GM18907 (cell line): ENCODE results near the gene INSIG1.
A peak's percentile ranks its signal among the peaks of the same experiment; 100 is the strongest.

Experiments
- ATAC-seq: cut with Tn5 transposase; IDR thresholded peaks from one replicate; pipeline ENCODE4 v1.9.1; 2021; ENCODE audit warnings: mild to moderate bottlenecking, moderate library complexity; ENCODE audit not compliant: unreplicated experiment

Gene INSIG1

DNA sequence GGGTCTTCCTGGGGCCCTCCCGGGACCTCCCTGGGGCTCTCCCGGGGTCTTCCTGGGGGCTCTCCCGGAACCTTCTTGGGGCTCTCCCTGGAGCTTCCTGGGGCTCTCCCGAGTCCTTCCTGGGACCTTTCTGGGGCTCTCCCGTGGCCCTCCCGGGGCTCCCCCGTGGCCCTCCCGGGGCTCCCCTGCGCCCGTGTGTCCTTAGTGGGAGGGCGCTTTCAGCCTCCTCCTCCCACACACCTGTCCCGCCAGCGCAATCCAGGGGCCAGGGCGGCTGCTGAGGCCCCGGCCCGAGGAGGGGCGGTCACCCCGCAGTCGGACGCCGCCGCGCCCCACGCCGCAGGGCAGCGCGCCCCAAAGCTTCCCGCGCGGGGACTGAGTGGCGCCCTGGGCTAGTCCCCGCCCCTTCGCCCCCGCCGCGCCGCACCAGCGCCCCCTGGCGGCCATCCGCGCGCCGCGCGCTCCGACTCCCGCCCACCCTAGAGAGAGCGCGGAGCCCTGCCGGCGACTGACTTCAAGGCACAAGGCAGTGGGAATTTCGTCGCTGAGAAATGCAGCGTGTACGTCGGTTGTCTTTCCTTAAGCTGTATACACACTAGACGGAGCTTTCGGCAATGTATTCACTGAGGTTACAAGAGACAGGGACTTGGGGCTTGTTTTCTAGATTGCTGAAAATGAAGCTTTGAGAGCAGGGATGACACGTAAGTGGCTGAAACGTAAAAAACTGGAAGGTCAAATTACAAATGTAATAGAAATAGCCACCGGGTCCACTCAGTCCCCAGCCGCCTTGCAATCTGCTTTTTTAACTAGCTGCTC is 47.1 kb downstream of the INSIG1 start:
- ATAC-seq, result peak; percentile 90

DNA sequence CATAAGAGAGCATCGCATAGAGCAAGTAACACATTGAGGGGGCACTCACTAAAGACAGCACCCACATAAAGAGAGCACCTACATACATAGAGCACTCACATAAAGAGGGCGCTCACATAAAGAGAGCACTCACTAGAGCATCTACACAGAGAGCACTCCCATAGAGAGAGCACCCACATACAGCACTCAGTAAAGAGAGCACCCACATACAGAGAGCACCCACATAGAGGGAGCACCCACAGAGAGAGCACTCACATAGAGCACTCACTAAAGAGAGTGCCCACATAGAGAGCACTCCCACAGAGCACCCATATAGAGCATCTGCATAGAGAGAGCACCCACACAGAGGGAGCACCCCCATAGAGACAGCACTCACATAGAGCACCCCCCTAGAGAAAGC is 47.8 kb downstream of the INSIG1 start:
- ATAC-seq, result no peak

DNA sequence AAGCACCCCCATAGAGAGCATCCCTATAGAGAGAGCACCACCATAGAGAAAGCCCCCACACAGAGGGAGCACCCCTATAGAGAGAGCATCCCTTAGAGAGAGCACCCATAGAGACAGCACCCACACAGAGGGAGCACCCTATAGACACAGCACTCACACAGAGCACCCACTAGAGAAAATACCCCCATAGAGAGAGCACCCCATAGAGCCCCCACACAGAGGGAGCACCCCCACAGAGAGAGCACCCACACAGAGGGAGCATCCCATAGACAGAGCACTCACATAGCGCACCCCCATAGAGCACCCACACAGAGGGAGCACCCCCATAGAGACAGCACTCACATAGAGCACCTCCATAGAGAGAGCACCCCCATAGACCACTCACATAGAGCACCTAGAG is 48.6 kb downstream of the INSIG1 start:
- no peak for ATAC-seq

DNA sequence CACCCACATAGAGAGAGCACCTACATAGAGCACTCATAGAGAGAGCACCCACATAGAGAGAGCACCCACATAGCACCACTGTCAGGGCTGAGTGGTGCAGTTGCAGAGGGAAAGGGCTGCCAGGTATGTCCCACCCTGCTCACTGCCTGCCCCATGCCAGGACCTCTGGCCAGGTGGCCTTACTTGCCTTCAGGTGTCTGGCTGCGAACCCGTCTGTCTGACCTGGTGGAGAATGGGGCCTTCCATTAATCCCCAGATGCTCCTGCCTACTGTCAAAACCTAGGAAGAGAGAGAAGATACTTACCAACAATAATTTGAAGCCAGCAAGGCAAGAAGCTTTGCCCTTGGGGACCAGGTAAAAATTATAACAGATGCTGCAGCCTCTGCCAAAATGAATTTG is 51.1 kb downstream of the INSIG1 start:
- no peak for ATAC-seq

DNA sequence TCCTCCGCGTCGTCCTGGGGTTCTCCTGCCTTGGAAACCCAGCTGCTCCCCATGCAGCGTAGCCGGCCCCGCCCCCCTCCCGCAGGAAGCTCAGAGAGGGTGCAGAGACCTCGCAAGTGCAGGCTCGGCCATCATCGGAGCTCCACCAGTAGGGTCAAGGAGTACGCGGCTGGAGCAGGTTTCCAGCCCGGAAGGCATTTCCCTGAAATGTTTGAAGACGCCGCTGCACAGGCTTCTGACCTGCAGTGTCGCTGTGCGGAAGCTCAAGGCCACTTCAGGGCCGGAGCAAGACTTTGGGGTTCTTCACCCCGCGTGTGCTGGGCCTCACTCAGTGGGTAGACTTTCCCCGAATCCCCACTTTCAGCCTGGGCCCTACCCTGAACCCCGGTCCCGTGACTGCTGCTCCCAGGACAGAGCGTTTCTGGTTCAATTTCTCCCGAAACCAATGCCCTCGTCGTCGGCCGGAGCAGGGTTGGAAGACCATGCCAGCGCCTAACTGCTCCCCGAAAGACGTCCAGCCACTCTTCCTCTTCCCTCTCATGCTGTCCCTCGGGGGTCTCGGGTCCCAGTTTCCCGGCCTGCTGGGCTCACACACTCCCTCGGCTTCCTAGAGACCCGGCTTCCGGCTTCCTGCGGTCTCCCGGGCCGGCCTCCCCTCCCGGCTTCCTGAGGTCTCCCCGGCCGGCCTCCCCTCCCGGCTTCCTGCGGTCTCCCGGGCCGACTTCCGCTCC is 52.1 kb downstream of the INSIG1 start:
- ATAC-seq, result no peak

DNA sequence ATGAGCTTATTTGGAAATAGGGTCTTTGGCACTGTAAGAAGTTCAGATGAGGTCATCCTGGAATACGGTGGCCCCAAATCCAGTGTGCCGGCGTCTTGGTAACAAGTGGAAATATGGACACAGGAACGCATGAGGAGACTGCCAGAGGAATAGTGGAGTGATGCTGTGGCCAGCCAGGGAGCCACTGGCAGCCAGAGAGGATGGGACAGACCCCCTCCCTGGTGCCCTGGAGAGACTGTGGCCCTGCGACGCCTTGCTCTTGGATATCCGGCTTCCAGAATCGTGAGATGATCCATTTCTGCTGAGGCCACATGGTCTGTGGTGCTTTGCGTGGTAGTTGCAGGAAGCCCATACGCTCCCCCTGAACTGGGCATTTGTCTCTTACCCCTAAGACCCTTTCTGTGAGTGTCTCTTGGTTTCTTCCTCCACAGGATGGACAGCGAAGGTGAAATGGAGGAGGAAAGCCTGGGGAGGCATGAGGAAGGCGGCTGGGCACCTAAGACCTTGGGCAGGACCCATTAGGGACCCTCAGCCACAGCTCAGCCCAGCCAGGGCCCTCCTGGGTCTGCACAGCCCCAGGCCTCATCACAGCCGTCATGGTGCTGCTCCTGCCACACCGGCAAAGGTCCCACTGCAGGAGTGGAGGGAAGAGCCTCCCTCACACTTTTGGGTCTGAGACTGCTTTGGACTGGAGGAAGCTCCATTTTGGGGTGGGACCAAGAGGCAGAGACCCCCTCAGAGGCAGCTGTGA is 53.6 kb downstream of the INSIG1 start:
- no peak for ATAC-seq

DNA sequence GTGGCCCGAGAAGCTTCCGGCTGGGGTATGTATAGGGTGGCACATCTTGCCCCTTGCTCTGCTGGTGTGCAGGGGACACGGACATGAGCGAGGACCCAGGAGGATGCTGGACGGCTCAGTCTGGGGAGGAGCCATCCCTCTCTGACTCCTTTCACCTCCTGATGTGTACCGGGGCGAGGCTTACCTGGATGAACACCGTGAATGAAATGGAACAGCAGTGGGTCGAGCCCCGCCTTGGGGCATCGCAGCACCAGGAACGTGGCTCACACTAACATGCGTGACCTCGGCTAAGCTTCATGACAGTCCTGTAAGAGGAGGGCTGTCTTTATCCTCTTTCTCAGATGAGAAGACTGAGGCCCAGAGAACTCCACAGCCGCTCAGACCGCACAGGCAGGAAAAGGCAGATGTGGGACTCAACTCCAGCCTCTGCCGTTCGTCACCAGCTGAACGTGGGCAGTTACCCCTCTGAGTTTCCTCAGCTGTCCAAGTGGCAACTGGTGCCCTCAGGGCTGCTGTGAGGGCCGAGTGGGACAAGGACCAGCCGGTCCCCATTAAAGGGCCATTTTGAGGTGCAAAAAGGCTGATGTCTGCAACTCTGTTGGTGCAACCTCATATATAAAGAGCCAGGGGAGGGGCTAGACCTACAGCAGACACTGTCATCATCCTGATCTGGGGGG is 54.5 kb downstream of the INSIG1 start:
- ATAC-seq, result no peak

DNA sequence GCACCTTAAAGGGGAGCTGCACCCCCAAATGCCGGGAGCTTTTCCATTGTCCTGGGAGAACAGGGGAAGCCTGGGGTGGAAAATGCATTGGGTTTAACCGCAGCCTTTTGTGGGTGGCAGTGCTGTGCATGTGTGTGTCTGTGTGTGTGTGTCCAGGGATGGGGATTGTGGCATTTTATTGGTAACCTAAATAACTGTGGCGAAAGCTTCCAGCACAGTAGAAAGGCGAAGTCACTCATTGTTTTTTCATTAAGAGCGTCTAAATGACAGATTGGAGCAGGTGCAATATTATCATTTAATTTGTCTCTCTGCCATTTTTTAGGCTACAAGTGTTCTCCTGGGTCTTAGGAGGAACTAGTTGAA is 55.1 kb downstream of the INSIG1 start:
- ATAC-seq, result no peak

DNA sequence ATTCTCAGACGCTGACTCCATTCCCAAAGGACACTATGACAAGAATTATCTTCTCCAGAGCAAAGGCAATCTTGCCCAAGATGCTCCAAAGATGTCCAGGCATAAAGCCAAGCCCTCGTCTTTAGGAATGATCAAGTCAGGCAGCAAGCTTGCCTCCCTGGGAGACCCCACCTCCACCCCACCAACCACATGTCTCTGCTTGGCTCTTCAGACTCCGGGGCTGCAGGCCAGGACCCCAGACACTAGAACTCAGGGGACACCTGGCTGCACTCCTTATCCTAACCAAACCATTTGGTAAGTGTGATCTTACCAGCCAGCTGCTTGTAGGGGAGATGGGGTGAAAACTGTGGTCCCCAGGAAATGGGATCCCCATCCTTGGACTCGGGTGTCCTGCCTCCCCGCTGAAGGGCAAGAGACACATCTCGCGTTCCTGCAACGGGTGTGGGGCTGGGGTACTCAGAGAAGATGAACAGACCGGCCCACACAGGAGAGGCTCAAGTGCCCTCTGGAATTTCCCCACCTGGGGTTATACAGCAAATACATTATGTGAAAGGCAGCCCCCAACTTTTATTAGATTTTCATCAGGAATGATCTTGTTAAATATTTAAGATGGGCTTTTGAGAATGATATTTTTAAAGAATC is 55.7 kb downstream of the INSIG1 start:
- ATAC-seq, result no peak

DNA sequence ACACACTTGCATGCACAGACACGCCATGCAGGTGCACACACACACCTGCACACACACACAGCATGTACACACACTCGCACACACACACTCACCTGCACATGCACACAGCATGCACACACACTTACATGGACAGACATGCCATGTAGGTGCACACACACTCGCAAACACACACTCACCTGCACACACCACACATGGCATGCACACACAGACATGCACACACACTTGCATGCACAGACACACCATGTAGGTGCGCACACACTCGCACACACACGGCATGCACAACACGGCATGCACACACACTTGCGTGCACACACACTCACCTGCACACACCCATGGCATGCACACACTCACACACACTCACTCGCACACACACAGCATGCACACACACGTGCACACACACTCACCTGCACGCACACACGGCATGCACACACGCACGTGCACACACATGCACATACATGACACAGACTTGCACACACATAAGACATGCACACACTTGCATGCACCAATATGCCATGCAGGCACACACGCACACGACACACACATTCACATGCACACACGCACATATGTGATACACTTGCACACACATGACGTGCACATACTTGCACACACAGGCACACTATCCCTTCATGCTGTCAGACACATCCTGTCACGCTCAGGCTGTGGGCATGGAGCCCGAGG is 56.8 kb downstream of the INSIG1 start:
- ATAC-seq, result no peak

DNA sequence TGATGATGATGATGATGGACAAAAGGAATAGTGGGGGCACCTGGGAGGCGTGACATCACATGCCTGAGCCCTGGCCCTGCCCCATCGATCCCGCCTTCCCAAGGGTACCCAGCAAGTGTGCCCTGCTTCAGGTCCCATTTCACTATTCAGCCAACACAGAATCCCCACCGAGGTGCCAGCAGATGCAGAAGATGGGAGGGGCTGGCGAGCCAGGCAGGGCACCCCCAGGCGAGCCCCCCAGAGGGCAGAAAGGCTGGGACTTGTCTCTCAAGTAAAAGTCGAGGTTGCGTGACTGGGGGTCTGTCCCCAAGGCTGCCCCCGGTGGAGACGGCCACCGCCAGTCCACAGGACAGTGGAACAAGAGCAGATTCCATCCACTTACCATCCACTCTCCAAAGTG is 57.5 kb downstream of the INSIG1 start:
- no peak for ATAC-seq

DNA sequence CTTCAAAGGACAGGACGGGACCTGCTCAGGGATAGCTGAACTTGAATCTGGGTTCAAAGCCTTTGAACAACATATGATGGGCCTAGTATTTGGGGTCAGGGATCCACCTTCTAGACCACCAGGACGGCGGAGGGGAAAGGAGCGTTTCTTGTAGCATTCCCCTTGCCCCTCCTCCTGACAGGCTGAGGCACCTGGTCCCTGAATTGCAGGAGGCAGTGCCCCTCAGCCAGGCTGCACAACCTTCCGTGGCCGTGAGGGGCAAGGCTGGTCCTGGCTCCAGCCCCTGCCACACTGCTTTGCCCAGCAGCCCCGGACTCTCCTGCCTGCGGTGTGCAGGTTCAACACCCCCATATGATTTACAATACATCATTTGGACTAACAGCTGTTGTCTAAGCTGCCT is 58.1 kb downstream of the INSIG1 start:
- ATAC-seq, result no peak

DNA sequence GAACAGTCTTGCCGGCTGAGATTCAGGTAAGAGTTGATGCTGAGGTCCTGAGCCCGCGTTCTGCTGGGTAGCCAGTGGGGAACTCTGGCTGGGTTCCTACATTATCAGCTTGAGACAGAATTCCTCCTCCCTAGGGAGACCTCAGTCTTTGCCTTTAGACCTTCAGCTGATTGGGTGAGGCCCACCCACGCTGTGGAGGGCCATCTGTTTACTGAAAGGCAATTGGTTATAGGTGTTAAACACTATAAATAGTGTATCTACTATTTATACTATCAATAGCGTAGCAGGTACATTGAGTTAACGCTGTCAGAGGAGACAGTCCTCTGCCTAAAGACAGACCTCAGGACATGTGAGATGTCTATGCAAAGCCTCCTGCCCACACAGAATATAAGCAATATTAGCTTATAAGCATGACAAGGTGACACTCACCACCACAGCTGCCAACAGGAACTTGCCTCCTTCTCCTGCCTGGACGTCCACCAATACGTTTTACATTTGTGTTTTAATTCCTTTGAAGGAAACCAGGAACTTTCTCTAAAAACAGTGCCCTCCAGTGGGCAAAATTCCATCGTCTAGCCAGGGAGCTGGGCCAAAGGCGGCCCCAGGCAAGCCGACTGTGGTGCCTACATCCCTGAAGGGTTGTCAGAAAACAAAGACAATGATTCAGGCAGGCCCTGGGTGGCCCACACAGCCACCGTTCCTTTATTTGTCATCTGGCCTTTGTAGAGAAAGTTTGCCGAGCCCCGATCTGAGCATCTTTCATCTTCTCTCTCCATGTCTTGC is 58.8 kb downstream of the INSIG1 start:
- no peak for ATAC-seq

DNA sequence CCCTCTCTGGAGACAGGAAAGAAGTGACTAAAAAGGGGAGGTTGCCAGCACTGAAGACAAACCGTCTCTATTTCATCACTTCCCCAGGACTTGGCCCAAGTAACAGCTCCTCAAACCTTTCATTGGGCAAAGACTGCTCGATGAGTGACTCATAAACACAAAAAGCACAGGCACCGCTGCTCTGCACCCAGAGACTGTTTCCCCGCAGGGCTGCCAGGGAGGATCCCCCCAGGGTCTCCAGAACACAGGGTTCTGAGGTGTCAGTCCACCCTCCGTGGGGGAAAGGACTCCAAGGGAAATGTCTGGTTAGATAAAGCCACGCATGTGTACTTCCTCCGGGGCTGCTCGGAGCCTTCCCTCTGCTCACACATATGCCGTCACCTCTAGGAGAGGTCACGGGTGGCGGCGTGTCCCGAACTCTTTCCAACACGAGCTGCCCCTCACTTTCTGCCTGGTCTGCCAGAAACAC is 59.9 kb downstream of the INSIG1 start:
- no peak for ATAC-seq

DNA sequence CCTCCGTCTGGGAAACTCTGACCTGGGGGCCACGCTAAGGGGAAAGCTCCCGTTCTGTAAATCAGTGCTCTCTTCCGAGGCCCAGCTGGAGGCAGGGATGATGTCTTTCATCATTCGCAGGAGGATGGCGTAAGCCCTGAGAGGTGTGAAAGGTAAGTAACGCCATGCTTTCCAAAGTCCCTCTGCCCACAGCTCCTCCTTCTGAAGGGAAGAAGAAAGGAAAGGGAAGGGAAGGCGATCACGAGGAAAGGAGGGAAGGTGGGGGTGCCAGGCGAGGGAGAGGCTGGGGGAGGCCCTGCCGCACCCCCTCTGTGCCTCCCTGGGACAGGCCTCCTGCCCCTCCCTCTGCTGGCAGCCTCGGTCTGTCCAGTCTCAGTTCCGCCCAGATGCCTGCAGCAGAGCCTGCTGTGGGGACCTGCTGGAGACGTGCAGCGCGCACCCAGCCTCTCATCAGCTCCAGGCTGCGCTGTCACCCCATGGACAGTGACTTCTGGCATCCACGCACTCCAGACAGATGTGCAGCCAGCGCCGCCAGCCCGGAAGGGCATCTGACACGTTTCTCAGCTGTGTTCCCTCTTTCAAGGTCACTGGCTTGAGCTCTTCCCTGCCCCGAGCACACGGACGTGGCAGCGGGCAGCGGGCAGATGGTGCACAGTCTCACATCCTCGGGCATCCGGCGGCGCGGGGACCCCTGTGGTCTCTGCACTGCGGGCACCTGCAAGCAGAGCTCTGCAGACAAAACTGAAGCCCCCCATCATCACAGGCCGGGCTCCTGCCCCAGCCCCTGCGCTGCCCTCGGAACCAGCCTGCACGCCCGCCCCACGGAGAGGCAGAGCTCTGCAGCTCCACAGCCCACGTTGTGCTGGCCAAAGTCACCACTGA is 60.6 kb downstream of the INSIG1 start:
- no peak for ATAC-seq

DNA sequence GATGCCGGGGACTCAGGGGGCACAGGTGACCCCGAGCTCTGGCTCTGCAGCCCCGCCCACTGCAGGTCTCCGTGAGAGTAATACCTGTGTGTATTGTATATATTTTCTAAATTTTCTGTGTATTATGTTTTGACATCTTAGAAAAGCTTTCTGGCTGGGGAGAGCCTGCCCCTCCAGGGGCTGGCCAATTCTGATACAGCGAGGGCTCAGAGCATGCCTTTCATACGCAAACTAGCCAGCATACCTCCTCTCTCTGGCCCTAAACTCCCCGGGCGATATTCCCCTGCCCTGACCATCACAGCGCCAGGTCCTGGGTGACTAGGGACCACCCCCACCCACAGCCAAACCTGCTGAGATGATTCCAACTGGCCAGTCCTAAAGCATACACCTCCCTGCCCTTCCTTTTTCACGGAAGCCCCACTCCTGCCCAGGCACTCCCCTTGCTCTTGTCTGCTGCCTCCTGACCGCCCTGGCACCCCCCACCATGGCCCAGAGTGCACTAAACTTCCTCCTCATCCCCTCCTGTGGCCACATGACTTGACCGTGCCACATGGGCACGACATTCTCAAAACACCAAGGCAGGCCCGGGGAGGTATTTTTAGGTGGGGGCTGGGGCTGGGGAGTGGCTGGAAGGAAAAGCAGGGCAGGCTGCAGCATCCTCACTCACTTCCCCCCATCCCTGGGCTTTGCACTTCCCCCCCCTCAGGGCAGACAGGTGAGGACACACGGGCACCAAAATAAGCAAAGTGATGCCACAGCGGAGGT is 61.5 kb downstream of the INSIG1 start:
- ATAC-seq, result no peak
